Fibroblast of skin of abdomen (primary cell): ENCODE results near the gene SUCLG2.
"Not testable (repeated sequence)": the region's sequence is repeated elsewhere in the genome, so short reads cannot be mapped to it uniquely, and the experiment has no call there.

ENCODE experiments used
- DNase-seq: peaks from one replicate; pipeline ENCODE4 v3.0.0-alpha.2; 2013

Gene SUCLG2

DNA sequence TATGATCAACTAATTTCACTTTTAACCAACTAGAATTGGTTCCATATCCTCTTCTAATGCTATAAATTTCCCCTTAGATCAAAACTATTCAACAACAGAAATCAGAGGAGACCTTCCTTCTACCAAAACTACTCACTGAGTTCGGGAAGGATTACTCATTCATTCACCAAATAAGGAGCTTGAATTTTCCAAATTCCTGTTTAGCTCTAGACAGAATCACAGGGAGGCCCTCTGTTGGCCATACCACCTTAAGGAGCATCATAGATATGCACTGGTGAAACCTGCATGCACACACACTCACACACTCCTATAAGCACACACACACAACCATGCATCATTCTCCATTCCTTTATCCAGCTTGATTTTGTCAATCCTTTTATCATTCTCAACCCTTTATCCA, 49.0 kb downstream of the SUCLG2 start:
- DNase-seq = peak; percentile 81

DNA sequence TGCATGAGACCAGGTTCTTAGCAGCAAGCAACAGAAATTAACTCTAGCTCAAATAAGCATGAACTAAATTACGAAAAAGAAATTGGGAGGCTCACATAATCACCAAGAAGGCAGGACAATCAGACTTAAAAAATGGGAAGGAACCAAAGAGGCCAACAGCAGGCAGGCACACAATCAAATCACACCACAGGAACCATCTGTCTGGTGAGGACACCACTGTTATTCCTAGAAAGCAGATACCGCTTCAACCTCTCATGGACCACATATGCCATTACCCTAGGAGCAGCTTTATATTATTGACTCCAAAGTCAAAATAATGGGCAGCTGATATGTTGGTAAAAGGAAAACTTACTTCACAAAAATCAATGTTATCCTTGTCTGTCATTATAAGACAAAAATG, 51.6 kb downstream of the SUCLG2 start:
- no peak for DNase-seq

DNA sequence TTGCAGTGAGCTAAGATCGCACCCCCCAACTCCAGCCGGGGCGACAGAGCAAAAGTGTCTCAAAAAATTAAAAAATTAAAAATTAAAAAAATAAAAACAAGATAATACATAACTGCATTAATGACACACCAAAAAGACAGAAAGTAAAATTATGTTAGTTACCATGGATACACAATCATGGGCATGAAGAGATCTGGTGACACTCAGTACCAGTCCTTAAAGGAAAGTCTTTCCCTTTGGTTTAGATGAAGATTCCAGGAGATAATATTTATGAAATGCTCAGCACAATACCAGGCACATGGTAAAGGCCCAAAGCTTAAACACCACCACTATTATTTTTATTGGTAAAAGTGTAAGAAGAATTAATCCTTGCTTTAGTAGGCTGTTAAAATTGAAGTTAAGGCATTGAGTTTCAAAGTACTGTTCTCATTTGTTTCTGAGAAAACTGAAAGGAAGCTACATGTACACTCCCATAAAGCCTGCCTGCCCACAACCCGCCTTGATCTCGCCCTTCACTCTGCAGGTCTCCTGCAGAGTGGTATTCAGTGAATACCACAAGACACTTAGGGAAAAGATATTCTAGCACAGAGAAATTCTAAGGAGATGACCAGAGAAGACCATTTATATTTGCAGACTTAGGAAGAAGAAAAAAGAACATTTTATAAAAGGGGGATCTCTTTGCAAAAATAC, 52.3 kb downstream of the SUCLG2 start:
- DNase-seq = peak; percentile 9

DNA sequence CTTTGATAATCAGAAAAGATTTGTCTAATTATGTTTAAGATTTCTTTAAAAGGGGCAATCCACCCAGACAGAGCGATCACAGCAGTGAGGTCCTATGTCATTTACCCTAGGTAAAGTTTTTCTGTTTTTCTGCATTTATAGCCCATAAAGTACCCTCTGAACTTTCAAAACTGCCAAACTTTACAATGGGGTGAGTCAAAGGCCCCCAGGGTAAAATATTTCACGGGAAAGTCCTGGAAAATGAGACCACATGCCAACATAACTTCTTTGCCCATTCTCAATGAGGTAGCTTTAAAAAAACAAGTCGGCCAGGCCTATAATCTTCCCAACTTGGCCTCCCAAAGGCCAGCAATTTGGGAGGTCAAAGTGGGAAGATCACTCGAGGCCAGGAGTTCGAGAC, 53.0 kb downstream of the SUCLG2 start:
- DNase-seq = no peak

DNA sequence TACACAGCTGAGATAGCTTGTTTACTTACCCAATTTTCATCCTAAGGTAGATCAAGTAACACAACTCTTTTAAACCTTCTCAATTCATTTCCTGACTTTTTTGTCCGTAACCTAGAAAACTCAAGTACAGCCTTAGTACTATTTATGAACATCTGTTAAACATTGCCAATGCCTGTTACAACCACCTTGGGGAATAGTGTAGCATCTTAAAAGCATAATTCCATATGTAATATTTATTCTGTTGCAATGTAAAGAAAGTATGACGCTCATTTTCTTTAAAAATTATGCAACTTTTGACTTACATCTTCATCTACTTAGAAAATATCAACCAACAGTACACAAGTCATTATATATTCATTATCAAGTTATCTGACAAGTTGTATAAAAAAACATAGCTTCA, 54.6 kb downstream of the SUCLG2 start:
- no peak for DNase-seq

DNA sequence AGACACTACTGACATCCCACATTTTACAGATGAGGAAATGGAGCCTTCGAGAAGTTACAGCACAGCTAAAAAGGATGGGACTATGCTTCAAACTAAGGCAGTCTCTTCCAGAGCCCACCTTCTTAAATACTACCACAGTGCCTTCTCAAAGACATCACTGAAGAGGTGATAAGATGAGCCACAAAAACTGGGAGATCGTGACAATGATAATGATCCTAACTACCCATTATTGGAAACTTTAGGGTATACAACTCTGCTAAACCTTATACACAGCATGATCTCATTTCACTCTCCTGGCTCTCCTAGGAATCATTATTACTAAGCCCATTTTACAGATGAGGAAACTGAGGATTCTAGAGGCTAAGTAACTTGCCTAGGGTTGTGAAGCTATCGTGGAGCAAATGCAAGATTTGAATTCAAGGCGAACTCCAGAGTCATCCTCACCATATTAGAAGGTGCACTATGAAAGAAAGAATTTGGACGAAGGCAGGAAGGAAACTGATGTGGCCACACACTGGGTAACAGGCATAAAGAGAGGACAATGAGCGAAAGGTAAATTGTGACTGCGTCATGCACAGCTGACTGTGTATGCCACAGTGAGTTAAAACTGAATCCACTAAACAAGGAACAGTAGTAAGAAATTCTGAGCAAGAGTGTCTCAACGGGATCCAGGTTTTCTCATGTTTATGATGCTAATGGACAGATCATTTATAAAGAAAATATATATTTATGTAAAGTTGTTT, 55.4 kb downstream of the SUCLG2 start:
- DNase-seq = no peak

DNA sequence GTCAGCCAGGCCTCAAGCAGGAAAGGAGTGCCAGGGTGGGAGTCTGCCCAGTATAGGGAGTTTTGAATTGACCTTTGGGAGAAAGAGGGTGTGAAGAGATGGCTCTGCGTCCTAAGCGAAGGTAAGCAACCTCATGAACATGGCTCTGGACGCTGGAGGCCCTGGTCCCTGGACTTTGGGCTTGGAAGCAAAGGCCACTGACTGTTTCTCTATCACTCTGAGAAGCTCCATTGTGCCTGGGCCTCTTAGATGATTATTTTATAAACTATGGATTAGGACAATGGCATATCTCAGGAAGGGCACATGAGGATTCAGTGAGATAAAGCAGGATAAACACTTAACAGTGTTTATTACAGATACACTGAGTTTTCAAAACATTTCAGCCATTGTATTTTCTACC, 59.0 kb downstream of the SUCLG2 start:
- DNase-seq = no peak

DNA sequence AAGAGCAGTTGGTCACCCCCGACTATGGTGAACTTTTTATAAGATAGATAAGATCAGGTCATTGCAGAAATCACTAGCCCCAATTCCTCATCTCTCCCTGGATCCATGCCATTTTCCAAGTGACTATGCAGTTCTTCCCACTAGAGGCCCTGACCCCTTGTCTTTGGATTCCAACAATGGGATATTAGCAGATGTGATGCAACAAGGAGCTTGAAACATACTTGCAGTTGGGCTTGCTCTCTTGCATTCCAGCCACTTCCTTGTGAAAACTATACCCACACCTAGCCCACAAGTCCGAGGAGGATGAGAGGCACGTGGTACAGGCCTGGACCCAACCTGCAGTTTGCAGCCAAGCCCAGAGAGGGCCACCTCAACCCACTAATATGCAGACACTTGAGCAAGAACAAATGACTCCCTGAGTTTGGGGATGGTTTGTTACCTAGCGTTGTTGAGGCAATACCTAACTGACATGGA, 60.6 kb downstream of the SUCLG2 start:
- peak; percentile 34 for DNase-seq

DNA sequence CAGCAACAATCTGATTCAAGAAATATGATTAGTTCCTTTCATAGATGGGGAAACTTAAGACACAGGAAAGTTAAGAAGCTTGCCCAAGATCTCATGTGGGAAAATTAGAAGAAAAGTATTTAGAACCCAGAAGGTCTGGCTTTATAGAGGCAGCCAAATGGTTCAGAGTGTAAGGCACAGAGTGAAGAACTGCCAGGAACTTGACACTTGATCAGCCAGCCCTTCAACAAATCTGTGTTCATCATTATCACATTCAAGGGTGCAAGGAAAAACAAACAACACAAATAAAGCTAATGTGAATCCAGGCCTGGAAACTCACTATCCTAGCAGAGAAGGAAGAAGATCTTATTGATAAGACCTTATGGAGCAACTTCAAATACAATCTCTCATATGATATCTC, 62.4 kb downstream of the SUCLG2 start:
- no peak for DNase-seq

DNA sequence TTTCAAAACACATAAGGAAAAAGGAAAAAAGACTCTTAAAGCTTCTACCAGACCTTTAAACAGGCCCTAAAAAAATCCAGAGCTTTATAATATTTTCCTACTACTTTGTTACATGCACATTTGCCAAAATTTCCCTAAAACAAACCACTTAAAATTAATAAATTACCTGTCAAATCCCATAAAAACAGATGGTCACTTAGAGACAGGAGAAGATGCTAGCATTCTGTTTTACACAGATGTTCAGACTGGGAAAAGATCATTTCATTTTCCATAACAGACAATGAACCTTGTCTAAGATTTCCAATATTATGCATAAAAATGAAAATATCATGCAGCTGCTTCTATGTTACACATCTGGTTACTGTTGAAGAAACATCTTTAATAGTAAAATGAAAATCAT, 66.6 kb downstream of the SUCLG2 start:
- DNase-seq = no peak

DNA sequence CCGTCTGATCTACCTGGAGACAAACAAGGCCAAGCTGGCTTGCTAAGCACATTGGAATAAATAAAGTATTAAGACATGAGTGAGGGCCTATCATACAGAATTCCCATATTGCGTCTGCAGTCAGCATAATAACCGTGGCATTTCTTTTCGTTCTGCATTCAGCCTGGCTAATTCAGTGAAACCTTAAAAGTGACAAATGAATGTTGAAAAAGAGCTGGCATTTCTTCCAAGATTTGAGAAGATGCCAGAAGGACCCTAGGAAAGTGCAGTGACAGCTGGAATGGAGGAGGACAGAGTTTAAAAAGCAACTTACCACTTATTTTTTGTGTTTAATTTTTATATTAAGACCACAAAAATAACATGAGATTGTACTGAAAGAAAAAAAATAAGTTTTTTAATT, 67.1 kb downstream of the SUCLG2 start:
- DNase-seq = no peak

DNA sequence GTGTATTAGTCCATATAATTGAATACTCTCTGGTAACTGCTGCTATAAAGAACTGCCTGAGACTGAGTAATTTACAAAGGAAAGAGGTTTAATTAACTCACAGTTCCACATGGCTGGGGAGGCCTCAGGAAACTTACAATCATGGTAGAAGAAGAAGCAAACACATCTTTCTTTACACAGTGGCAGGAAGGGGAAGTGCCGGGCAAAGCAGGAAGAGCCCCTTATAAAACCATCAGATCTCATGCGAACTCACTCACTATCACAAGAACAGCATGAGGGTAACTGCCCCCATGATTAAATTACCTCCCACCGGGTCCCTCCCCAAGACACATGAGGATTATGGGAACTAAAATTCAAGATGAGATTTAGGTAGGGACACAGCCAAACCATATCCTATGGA, 69.8 kb downstream of the SUCLG2 start:
- DNase-seq = not testable (repeated sequence)

DNA sequence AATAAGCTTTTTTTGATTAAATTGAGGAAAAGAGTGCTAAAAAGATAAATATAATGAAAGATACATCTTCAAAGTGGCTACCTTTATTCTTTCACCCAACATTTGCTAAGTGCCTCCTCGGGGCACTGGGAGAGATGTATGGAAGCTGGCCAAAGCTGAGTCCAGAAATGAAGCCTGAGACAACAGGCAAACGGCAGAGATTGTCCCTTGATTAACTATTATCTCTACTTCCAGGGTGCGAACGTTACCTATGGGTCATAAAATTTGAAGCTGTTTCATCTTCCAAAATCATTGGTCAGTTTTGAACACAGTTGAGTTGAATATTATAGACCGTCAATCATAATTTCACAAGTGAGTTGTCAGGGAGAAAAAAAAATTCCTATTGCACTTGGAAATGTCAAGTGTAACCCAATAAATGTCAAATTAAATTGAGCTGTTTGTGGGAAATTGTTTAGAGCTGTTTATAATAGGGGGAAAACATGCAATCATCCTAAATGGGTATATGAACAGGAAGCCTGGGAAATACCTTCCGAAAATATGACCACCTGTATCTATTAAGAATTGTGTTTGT, 73.9 kb downstream of the SUCLG2 start:
- no peak for DNase-seq

DNA sequence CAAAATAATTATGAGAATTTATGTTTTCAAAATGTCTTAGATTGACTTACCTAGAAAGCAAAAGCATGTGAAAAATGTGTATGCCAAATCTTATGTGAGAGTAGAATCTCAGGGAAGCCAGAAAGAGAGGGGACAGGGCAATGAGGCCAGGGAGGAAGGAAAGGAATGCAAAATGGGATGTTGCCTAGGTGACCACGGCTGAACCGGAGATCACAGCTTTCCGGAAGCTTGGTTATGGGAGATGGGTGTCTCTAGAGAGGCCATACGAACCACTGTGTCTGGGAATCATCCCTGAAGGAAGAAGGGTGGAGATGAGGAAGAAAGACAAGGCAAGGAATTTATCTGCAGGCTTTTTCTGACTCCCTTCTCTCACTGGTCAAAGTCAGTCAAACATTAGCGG, 76.0 kb downstream of the SUCLG2 start:
- DNase-seq = peak; percentile 23

DNA sequence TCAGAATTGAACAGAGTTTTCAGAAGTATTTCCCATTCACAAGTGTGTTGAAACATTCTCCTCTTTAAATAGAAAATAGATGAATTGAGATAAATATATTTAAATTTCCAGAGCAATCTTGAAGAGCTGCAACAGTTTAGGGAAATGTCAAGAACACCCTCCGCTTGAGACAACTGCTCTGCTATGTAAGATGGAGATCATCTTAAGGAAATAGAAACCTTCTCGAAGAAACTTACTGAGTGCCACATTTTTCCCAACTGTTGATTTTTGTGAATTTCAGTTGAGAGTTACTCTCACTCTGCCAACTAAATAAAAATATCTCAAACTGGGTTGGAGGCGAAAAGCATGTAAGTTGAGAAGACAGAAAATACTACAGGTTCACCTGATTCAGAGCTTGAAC, 78.0 kb downstream of the SUCLG2 start:
- DNase-seq = no peak

DNA sequence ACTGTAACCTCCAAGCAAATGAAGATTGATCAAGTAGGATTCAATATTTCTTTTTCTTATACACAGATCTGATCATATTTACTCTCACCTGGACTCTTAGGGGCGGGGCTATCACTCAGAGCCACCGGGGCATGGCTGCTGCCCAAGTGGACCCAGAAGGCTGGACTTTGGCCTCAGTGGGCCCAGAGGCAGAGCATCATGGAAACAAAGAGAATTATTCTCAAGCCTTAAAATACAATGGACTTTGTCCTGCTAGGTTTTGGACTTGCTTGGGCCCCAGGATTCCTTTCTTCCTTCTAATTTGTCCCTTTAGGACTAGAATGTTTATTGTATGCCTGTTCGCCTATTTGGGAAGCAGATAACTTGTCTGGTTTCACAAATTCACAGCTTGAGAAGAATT, 85.1 kb downstream of the SUCLG2 start:
- DNase-seq = no peak

DNA sequence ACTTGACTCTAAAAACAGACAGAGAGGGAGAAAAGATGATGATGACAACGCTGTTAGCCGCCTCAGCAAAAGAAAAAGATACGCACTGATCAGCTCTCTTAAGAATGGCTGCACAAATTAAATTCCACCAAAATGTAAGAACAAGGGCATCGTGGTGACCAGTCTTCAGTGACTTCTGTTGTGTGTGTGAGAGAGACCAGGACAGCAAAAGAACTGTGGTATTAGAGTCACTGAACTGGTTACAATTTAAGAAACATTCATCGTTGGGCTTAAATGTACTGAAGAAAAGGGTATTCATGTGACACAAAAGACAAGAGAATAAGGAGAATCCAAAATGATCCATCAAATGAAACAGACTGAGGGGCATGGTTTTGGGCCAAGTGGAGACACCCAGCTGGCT, 86.5 kb downstream of the SUCLG2 start:
- no peak for DNase-seq

DNA sequence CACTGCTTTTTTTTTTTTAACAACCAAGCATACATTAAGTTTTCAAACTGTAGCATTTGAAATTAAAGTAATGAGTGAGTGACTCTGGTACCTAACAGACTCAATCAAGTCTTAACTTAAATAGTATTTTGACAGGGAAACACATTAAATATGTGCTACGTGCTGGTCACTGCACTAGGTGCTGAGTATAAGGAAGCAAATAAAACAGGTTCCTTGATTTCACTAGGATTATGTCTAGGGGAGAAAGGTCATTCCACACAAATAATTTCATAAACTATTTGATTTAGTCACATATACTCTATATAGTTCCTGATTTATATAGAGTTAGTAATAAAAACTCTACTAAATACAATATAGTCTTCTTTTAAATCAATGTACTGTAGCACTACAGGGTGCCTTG, 89.4 kb downstream of the SUCLG2 start:
- DNase-seq = no peak

DNA sequence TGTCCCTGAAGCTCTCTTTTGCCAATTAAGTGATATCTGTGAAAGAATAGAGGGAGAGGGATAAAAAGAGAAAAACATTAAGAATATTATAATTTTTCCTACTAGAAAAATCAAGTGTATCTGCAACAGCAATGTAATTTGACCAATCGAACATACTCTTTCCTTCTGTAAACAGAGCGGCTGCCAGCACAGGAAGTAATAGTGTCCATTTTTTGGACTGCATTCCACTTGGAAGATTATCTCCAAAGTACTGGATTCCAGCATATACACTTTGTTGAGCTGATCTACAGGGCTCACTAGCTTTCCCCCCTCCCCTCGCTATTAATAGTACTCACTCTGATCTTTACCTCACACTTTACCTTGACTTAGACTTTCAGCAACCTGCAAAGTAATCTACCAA, 90.4 kb downstream of the SUCLG2 start:
- DNase-seq = no peak

DNA sequence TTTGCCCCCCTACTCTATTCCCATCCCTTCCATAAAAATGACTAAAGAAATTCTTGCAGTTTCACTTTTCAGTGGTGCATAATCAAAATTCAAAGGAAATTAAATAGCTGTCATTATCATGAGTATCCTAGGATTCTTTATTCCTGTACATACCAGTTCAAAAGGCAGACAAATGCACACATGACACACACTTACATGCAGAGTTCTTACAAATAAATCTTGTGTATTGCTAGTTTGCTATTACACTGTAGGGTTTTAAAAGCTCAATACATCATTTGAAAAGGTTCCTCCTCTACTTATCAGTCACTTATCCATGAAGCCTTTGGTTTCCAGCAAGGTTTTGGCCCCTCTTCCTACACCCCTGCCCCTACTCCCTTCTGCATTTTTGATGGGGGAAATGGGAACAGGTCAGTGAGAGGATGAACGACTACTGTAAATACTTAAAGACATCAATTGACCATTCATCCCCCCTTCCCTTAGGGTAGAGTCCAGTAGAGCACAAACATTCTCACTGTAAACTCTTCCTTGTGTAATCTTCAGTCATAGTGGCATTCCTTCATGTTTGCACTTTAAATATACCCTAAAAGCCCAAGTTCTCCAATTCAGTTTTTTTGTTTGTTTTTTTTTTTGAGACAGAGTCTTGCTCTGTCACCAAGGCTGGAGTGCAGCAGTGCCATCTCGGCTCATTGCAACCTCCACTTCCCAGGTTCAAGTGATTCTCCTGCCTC, 92.6 kb downstream of the SUCLG2 start:
- DNase-seq = no peak

DNA sequence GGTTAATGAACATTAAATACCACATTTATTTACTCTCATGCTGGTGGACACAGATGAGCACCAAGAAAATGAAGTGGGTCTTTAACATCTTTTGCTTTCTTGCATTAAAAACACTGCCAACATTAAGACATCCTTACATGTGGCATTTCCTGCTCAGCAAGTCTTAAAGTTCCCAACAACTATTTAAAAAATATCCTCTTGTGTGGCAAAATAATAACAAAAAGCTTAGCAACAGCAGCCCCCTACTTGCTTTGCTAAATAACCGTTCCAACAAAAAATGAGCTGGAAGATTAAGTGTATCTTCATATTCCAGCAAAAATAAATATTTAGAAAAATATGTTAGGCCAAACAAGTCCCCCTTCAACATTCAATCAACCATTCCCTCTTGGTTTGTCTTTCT, 93.1 kb downstream of the SUCLG2 start:
- no peak for DNase-seq

DNA sequence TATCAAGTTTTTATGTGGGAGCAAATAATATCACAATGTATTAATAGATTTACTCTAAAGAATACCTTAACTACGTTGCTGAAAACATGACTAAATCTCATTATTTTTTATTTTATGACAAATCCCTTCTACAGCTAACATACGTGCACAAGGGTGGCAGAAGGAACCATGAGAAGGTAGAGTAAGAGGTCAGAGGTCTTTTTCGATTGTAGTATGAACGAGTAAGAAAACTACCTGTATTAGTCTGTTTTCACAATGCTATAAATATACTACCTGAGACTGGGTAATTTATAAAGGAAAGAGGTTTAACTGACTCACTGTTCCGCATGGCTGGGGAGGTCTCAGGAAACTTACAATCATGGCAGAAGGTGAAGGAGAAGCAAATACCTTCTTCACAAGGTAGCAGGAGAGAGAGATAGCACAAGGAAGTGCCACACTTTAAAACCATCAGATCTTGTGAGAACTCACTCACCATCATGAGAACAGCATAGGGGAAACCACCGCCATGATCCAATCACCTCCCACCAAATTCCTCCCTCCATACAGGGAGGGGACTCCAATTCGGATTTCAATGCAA, 95.3 kb downstream of the SUCLG2 start:
- DNase-seq = no peak

DNA sequence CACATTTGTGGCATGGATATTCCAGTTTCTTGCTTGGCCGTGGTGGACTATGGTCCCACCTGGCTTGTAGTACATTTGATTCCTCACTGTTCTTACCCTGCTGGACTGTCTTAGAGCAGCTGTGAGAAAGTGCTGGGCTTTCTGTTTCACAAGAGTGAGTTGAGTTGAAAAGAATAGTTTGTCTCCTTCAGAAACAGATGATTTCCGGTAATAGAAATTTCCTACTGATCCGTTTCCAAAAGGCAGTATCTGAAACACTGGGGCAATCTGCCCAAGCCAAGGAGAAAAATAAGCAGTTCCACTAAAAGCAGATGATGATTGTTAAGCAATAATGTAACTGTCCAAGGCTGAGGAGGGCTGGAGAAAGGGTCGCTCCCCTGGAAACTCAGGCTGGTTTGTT, 96.0 kb downstream of the SUCLG2 start:
- DNase-seq = peak; percentile 36
